Kidney glomerular epithelial cell (primary cell): Measurements from ENCODE around the gene CAB39L.

Experiments
- DNase-seq: peaks from one replicate; lab custom pipeline; 2025; lab: John Stamatoyannopoulos, UW

The CAB39L gene

GRCh38 chr13:49441846-49442245, 2.0 kb downstream of the CAB39L start:
- DNase-seq, result no peak

- no peak for DNase-seq
These were observed 2.6 kb downstream of the CAB39L start for GRCh38 chr13:49441312-49441711.

GRCh38 chr13:49439609-49440008, 4.3 kb downstream of the CAB39L start:
- no peak for DNase-seq

- DNase-seq, result no peak
These were observed 6.2 kb downstream of the CAB39L start for GRCh38 chr13:49437705-49438104.

GRCh38 chr13:49436890-49437289, 7.0 kb downstream of the CAB39L start:
- DNase-seq, result peak; percentile 12

GRCh38 chr13:49435992-49436391, 7.9 kb downstream of the CAB39L start:
- DNase-seq, result no peak

GRCh38 chr13:49429121-49429520, 14.7 kb downstream of the CAB39L start:
- DNase-seq, result no peak

GRCh38 chr13:49428041-49428763, 15.7 kb downstream of the CAB39L start:
- no peak for DNase-seq

- DNase-seq, result no peak
These were observed 19.8 kb downstream of the CAB39L start for GRCh38 chr13:49424011-49424560.

GRCh38 chr13:49421391-49421790, 22.5 kb downstream of the CAB39L start:
- no peak for DNase-seq

GRCh38 chr13:49419276-49419675, 24.6 kb downstream of the CAB39L start:
- DNase-seq, result peak; percentile 17

GRCh38 chr13:49418206-49418605, 25.7 kb downstream of the CAB39L start:
- DNase-seq, result no peak

- DNase-seq, result no peak
These were observed 26.7 kb downstream of the CAB39L start for GRCh38 chr13:49417161-49417560.

GRCh38 chr13:49412749-49413148, 31.1 kb downstream of the CAB39L start:
- no peak for DNase-seq

- DNase-seq, result no peak
These were observed 32.5 kb downstream of the CAB39L start for GRCh38 chr13:49411353-49411752.

GRCh38 chr13:49410477-49410876, 33.4 kb downstream of the CAB39L start:
- no peak for DNase-seq

GRCh38 chr13:49410006-49410405, 33.9 kb downstream of the CAB39L start:
- no peak for DNase-seq

- no peak for DNase-seq
These were observed 34.9 kb downstream of the CAB39L start for GRCh38 chr13:49409008-49409407.

- no peak for DNase-seq
These were observed 35.9 kb downstream of the CAB39L start for GRCh38 chr13:49407936-49408335.

- DNase-seq, result no peak
These were observed 36.8 kb downstream of the CAB39L start for GRCh38 chr13:49407068-49407467.

GRCh38 chr13:49404703-49405020, 39.2 kb downstream of the CAB39L start:
- no peak for DNase-seq

GRCh38 chr13:49403996-49404702, 39.7 kb downstream of the CAB39L start:
- DNase-seq, result no peak
